GM19467 (cell line): ENCODE data around the gene TPH1.

Experiments used
- ATAC-seq: cut with Tn5 transposase; IDR thresholded peaks from one replicate; pipeline ENCODE4 v1.9.1; 2021; ENCODE audit warnings: mild to moderate bottlenecking, moderate library complexity; ENCODE audit not compliant: unreplicated experiment

The TPH1 gene

GRCh38 chr11:18046116-18046777 lies at the start of gene TPH1:
Gene TPH1, minus strand, starts transcription at chr11:18046269. Its CDS starts 5,507 bp downstream, at chr11:18040762.
- ATAC-seq: no peak

- ATAC-seq: no peak
These were observed 47.9 kb upstream of the TPH1 start for GRCh38 chr11:18093959-18094358.

- ATAC-seq: no peak
These were observed 45.7 kb upstream of the TPH1 start for GRCh38 chr11:18091731-18092130.

GRCh38 chr11:18088966-18089365 lies 42.9 kb upstream of the TPH1 start:
- no peak for ATAC-seq

GRCh38 chr11:18088366-18088765 lies 42.3 kb upstream of the TPH1 start:
- ATAC-seq: no peak

- no peak for ATAC-seq
These were observed 35.5 kb upstream of the TPH1 start for GRCh38 chr11:18081551-18081950.

- no peak for ATAC-seq
These were observed 34.4 kb upstream of the TPH1 start for GRCh38 chr11:18080451-18080850.

GRCh38 chr11:18078909-18079308 lies 32.8 kb upstream of the TPH1 start:
- no peak for ATAC-seq

GRCh38 chr11:18075444-18075843 lies 29.4 kb upstream of the TPH1 start:
- ATAC-seq: no peak

GRCh38 chr11:18071098-18071705 lies 25.1 kb upstream of the TPH1 start:
- ATAC-seq: no peak

GRCh38 chr11:18067372-18067771 lies 21.3 kb upstream of the TPH1 start:
- no peak for ATAC-seq

GRCh38 chr11:18066626-18067025 lies 20.6 kb upstream of the TPH1 start:
- no peak for ATAC-seq

GRCh38 chr11:18065572-18065971 lies 19.5 kb upstream of the TPH1 start:
- ATAC-seq: no peak

- no peak for ATAC-seq
These were observed 18.5 kb upstream of the TPH1 start for GRCh38 chr11:18064450-18065054.

GRCh38 chr11:18063862-18064434 lies 17.9 kb upstream of the TPH1 start:
- no peak for ATAC-seq

- no peak for ATAC-seq
These were observed 17.1 kb upstream of the TPH1 start for GRCh38 chr11:18063125-18063524.

GRCh38 chr11:18061351-18061750 lies 15.3 kb upstream of the TPH1 start:
- no peak for ATAC-seq

GRCh38 chr11:18056561-18057181 lies 10.6 kb upstream of the TPH1 start:
- ATAC-seq: no peak

- no peak for ATAC-seq
These were observed 8.5 kb upstream of the TPH1 start for GRCh38 chr11:18054511-18055103.

- ATAC-seq: no peak
These were observed 4.8 kb upstream of the TPH1 start for GRCh38 chr11:18050848-18051247.

GRCh38 chr11:18036456-18036855 lies 9.6 kb downstream of the TPH1 start:
- ATAC-seq: no peak
